GM12891 (cell line): Measurements from ENCODE around the gene COMMD10.

Experiments
- POLR2AphosphoS5 ChIP-seq: IDR thresholded peaks from 2 replicates; pipeline ENCODE4 v1.6.1; 2011; ENCODE audit warnings: low read depth, low read length, control low read depth
- TAF1 ChIP-seq: IDR thresholded peaks from 2 replicates; pipeline ENCODE4 v1.6.1; 2011; ENCODE audit warnings: low read depth, low read length, control low read depth

DNA sequence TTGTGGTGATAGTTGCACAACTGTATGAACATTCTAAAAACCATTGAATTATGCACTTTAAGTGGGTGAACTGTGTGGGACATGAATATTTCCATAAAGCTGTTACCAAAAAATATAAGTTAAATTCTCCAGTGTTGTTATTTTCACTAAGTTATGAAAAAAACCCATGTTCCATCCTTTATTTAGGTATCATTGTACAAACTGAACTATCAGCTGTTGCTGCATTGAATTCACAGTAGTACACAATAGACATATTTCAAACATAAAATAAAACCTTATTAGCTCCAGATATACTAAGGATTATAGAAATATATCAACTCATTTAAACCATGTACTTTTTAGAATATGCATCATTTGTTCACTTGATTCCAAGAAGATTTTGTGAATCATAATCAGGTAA, 192.1 kb downstream of the COMMD10 start:
- TF ChIP-seq TAF1 (no peak), POLR2AphosphoS5 (no peak)
